GM13977 (cell line): ENCODE data around the gene FAM50A.

Source experiments
- DNase-seq: peaks from one replicate; pipeline ENCODE4 v3.0.0; 2012; ENCODE audit warnings: low spot score
- in situ Hi-C: fragments of 300-500 bp; cut with MboI; formaldehyde crosslinking; loops from one replicate; pipeline ENCODE4 v1.12.0; 2022; ENCODE audit warnings: low sequenced_read_pairs, low pct_unique_long_range_greater_than_20kb, mixed read lengths, inconsistent platforms; ENCODE audit not compliant: unreplicated experiment
- TF ChIP-seq, protein P1 (sequence below): IDR thresholded peaks from 2 replicates; pipeline ENCODE4 v1.5.1; 2012; ENCODE audit warnings: mild to moderate bottlenecking, control low read depth; ENCODE audit not compliant: insufficient read depth; ENCODE audit errors: extremely low read depth, missing control alignments

The FAM50A gene

DNA sequence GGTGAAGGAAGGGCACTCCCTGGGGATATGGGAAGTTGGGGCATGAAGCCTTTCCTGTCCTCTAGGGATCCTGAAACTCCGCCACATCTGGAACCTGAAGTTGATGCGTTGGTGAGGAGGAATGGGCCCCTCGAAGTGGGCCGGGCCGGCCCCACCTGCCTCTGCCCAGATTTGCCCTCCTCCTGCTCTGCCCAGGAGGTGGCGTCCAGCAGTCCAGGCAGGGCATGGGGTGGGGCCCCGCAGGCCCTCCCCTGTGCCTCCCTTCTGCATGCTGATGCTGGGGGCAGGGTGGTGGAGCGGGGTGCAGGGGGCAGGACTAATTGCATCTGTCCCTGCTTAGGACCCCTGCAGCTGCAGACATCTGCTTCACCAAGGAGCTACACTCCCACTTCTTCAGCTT, 30.8 kb upstream of the FAM50A start:
- TF ChIP-seq, protein P1, sequence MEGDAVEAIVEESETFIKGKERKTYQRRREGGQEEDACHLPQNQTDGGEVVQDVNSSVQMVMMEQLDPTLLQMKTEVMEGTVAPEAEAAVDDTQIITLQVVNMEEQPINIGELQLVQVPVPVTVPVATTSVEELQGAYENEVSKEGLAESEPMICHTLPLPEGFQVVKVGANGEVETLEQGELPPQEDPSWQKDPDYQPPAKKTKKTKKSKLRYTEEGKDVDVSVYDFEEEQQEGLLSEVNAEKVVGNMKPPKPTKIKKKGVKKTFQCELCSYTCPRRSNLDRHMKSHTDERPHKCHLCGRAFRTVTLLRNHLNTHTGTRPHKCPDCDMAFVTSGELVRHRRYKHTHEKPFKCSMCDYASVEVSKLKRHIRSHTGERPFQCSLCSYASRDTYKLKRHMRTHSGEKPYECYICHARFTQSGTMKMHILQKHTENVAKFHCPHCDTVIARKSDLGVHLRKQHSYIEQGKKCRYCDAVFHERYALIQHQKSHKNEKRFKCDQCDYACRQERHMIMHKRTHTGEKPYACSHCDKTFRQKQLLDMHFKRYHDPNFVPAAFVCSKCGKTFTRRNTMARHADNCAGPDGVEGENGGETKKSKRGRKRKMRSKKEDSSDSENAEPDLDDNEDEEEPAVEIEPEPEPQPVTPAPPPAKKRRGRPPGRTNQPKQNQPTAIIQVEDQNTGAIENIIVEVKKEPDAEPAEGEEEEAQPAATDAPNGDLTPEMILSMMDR: no peak
- DNase-seq: no peak
- in situ Hi-C loops: no loop called here

DNA sequence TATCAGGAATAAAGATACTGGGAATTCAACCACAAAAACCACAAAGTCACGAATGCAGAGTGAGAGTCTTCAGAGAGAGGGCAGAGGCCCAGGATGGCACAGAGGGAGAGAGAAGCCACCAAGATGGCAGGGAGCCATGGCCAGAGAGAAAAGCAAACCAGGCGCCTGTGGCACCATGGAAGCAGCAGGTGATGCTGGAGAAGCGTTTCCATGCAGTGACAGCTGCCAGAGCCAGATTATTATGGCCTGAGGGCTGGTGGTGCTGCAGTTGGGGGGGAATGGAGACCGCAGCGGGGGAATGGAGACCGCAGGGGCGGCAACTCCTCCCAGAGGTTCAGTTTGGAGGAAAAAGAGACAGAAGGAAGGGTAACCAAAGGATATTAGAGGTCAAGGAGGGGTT, 26.8 kb upstream of the FAM50A start:
- in situ Hi-C loops: no loop called here
- TF ChIP-seq, protein P1: no peak
- no peak for DNase-seq

DNA sequence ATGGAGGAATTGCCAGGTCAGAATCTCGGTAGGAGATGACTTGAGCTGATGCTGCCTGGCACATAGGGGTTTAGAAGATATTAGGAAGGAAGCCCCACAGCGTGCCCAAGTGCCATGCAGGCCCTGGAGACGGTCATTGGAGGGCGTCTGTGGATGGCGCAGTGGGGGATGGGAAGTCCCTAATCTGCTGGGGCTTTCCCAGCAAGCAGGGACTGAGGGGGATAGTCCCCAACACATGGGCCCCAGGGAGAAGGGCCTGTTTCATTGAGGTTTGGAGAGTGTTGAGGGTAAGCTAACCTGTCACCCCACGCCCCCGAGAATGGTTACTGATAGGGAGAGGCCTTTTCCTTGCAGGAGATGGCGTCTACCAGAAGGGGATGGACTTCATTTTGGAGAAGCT, 24.8 kb upstream of the FAM50A start:
- no peak for DNase-seq
- in situ Hi-C loops: no loop called here
- TF ChIP-seq, protein P1: no peak

DNA sequence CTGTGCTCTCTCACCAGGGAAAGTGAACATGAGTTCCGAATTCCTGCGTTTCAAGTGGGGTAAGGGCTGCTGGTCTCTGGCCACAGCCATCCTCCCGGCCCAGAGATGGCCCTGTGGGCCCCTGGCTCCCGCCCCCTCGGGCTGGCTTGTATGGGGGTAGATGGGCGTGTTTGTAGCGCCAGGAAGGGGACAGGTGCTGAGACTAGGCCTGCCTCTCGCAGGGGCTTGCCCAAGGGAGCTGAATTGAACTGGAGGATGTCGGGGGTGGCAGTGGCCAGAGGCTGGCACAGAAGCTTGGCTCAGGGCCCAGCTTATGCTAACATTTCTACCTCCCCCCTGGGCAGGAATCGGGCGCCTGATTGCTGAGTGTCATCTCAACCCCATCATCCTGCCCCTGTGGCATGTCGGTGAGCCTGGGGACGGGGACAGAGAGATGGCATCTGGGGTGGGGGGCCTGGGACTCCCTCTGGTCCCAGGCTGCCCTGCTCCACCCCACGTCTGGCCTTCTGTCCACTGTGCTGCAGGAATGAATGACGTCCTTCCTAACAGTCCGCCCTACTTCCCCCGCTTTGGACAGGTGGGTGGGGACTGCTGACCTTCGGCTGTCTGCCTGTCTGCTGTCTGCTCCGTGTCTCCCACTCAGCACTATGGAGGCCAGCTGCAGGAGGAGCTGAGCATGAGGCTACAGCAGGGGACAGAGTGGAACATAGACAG, 24.1 kb upstream of the FAM50A start:
- TF ChIP-seq, protein P1: no peak
- in situ Hi-C loops: no loop called here

DNA sequence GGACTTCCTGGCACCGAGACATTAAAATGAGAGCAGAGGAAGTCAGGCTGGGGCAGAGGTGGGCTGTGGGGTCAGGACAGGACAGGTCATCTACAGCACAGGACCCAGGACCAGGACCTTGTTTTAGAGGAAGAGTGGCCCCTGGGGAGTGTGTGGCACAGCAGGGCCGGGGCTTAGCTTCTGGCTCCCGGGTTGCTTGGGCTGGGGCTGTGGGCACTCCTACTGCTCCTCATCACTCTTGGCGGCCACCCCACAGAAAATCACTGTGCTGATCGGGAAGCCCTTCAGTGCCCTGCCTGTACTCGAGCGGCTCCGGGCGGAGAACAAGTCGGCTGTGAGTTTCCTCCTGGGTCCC, 23.6 kb upstream of the FAM50A start:
- in situ Hi-C loops: no loop called here
- TF ChIP-seq, protein P1: no peak
- no peak for DNase-seq

More for the DNA sequence above, 24.1 kb upstream of the FAM50A start:
- DNase-seq: no peak

DNA sequence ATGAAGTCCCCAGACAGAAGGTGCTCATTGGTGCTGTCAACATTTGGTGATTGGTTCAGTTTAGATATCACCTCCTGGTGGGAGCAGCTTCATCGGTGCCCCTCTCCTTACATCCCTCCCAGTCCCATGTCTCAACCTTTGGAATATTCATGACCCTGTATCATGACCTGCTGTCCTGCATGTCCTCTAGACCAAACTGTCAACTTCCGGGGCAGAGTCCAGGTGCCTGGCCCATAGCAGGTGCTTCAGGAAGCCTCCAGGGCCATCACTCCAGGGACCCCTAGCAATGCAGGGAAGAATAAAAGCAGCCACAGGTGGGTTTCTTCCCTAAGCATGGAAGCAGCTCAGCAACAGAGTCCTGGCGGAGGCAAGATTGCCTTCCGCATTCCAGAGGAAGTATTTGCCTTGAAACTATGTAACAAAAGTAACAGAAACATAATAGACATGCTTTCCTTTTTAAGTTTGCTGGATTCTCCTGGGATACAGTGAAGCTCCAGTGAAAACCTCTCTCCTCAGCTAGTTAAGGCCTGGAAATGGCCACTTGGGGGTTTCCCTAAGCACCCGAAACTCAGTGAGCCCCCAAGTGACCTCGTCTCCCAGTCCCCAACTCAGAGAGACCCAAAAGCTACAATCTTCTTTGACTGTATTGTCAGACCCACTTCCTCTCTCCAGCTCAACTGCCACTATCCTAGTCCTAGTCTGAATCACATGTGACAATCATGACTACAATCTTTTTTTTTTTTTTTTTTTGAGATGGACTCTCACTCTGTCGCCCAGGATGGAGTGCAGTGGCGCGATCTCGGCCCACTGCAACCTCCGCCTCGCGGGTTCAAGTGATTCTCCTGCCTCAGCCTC, 16.8 kb upstream of the FAM50A start:
- in situ Hi-C loops: no loop called here

More for the DNA sequence above, 16.8 kb upstream of the FAM50A start:
- TF ChIP-seq, protein P1: no peak
- no peak for DNase-seq
